ENCODE data around the gene BCL11A.

BCL11A gene

GRCh38 chr2:60553495-60554073, at the start of gene BCL11A:
BCL11A (minus strand) TSS chr2:60553654; CDS start chr2:60553270, 384 bp downstream.
- DNase-seq (ENCODE audit: low read depth), result peak; percentile 89
- no peak for TF ChIP-seq CTCF (IDR thresholded peaks at IDR 0.05; ENCODE audit: insufficient read depth, low read depth, low read length, missing control alignments)
- H3K4me3 ChIP-seq (ENCODE audit: low read length), result peak within 1 kb of the TSS; percentile 77

GRCh38 chr2:60602828-60603532, 49.5 kb upstream of the BCL11A start:
- no peak overlapping the region for H3K4me3 ChIP-seq (ENCODE audit: low read length)
- no peak for TF ChIP-seq CTCF (IDR thresholded peaks at IDR 0.05; ENCODE audit: insufficient read depth, low read depth, low read length, missing control alignments)
- peak; percentile 27 for DNase-seq (ENCODE audit: low read depth)

GRCh38 chr2:60602388-60602787, 48.9 kb upstream of the BCL11A start:
- no peak for TF ChIP-seq CTCF (IDR thresholded peaks at IDR 0.05; ENCODE audit: insufficient read depth, low read depth, low read length, missing control alignments)
- no peak for DNase-seq (ENCODE audit: low read depth)
- H3K4me3 ChIP-seq (ENCODE audit: low read length), result no peak overlapping the region

GRCh38 chr2:60598271-60598670, 44.8 kb upstream of the BCL11A start:
- TF ChIP-seq CTCF (IDR thresholded peaks at IDR 0.05; ENCODE audit: insufficient read depth, low read depth, low read length, missing control alignments), result no peak
- DNase-seq (ENCODE audit: low read depth), result no peak
- no peak overlapping the region for H3K4me3 ChIP-seq (ENCODE audit: low read length)

GRCh38 chr2:60597346-60597745, 43.9 kb upstream of the BCL11A start:
- DNase-seq (ENCODE audit: low read depth), result peak; percentile 86
- no peak overlapping the region for H3K4me3 ChIP-seq (ENCODE audit: low read length)
- TF ChIP-seq CTCF (IDR thresholded peaks at IDR 0.05; ENCODE audit: insufficient read depth, low read depth, low read length, missing control alignments), result no peak

GRCh38 chr2:60596411-60596810, 43.0 kb upstream of the BCL11A start:
- no peak overlapping the region for H3K4me3 ChIP-seq (ENCODE audit: low read length)
- DNase-seq (ENCODE audit: low read depth), result no peak
- no peak for TF ChIP-seq CTCF (IDR thresholded peaks at IDR 0.05; ENCODE audit: insufficient read depth, low read depth, low read length, missing control alignments)

- no peak for TF ChIP-seq CTCF (IDR thresholded peaks at IDR 0.05; ENCODE audit: insufficient read depth, low read depth, low read length, missing control alignments)
- no peak for DNase-seq (ENCODE audit: low read depth)
- H3K4me3 ChIP-seq (ENCODE audit: low read length), result no peak overlapping the region
Observed at GRCh38 chr2:60595953-60596352, 42.5 kb upstream of the BCL11A start.

All from epithelial cell of esophagus (primary cell).